Naive B cell (primary cell): ENCODE results near the gene SSNA1. TPM values are rescaled to one million over a fixed set of nuclear protein-coding genes. Genes with fewer than 3 reads are reported as not detected.

Source experiments
- ATAC-seq, 2 donors: fragments of 150-1000 bp; cut with Tn5 transposase; 2 replicates each; pipeline ENCODE4 v1.10.0; 2021; ENCODE audit warnings: low read depth in 2 of 2, mild to moderate bottlenecking in 2 of 2, moderate library complexity in 2 of 2
- DNase-seq: peaks from one replicate; pipeline ENCODE4 v3.0.0; 2022
- H3K27ac Mint-ChIP-seq, 6 donors: one replicate each; pipeline ENCODE4 v1.8.0; 2020 to 2022; ENCODE audit warnings: mild to moderate bottlenecking in 6 of 6, mixed read lengths in 6 of 6, moderate library complexity in 5 of 6, inconsistent platforms in 2 of 6
- H3K27me3 Mint-ChIP-seq, 3 donors: one replicate each; pipeline ENCODE4 v1.8.0; 2021 to 2022; ENCODE audit warnings: mixed read lengths in 3 of 3, mild to moderate bottlenecking in 1 of 3
- H3K36me3 Mint-ChIP-seq, 2 donors: one replicate each; pipeline ENCODE4 v1.8.0; 2020 to 2022; ENCODE audit warnings: mixed read lengths in 2 of 2, inconsistent platforms in 1 of 2, mild to moderate bottlenecking in 1 of 2
- H3K4me1 Mint-ChIP-seq, 3 donors: one replicate each; pipeline ENCODE4 v1.8.0; 2020 to 2022; ENCODE audit warnings: mixed read lengths in 3 of 3, inconsistent platforms in 1 of 3, mild to moderate bottlenecking in 1 of 3, moderate library complexity in 1 of 3
- H3K4me3 Mint-ChIP-seq, 8 donors: one replicate each; pipeline ENCODE4 v1.8.0; 2020 to 2022; ENCODE audit warnings: mild to moderate bottlenecking in 8 of 8, mixed read lengths in 8 of 8, moderate library complexity in 8 of 8, inconsistent platforms in 2 of 8
- H3K9me3 Mint-ChIP-seq, 7 donors: one replicate each; pipeline ENCODE4 v1.8.0; 2020 to 2022; ENCODE audit warnings: mixed read lengths in 7 of 7, mild to moderate bottlenecking in 5 of 7, inconsistent platforms in 2 of 7, moderate library complexity in 1 of 7
- polyA plus RNA-seq, 6 donors: library from polyadenylated mRNA; unstranded; fragments of 300-500 nt; fragmentation: Illumina TruSeq; gene quantifications; one replicate each; pipeline ENCODE4 v1.2.3, GENCODE V29; 2021; ENCODE audit warnings: low read depth in 6 of 6

SSNA1 gene
- polyA plus RNA-seq, 6 donors from 2014 or later, result 112 to 145 (median 132) TPM

GRCh38 chr9:137167277-137167746, 21.2 kb upstream of the SSNA1 start:
- no peak overlapping the region for H3K27ac Mint-ChIP-seq
- no peak for DNase-seq
- H3K9me3 Mint-ChIP-seq, result peaks cover 0 to 1% (median 0%) of the 10 kb centered on the region in 7 donors
- peaks cover 0 to 67% (median 58%) of the 10 kb centered on the region in 3 donors for H3K27me3 Mint-ChIP-seq
- peaks cover 8 to 14% (median 11%) of the 10 kb centered on the region in 3 donors for H3K4me1 Mint-ChIP-seq
- no peaks in the 10 kb centered on the region for H3K36me3 Mint-ChIP-seq
- H3K4me3 Mint-ChIP-seq, result peak overlapping the region in 1 of 8 donors; percentile 23
- no peak for ATAC-seq

GRCh38 chr9:137167747-137168572, 20.5 kb upstream of the SSNA1 start:
- Mint-ChIP-seq H3K36me3 (no peaks in the 10 kb centered on the region), H3K27me3 (peaks cover 0 to 61% (median 52%) of the 10 kb centered on the region in 3 donors), H3K9me3 (peaks cover 0 to 1% (median 0%) of the 10 kb centered on the region in 7 donors), H3K4me3 (peak overlapping the region in 3 of 8 donors; percentile 43 to 63 (median 49)), H3K27ac (no peak overlapping the region), H3K4me1 (peaks cover 6 to 14% (median 7%) of the 10 kb centered on the region in 3 donors)
- ATAC-seq, result peak; percentile 12 to 18
- DNase-seq, result no peak

- no peaks in the 10 kb centered on the region for H3K36me3 Mint-ChIP-seq
- H3K4me1 Mint-ChIP-seq, result peaks cover 6 to 18% (median 7%) of the 10 kb centered on the region in 3 donors
- peak; percentile 34 to 51 for ATAC-seq
- peaks cover 0 to 1% (median 0%) of the 10 kb centered on the region in 7 donors for H3K9me3 Mint-ChIP-seq
- DNase-seq, result no peak
- H3K27ac Mint-ChIP-seq, result peak overlapping the region in 1 of 6 donors; percentile 16
- peak overlapping the region in 6 of 8 donors; percentile 28 to 74 (median 61) for H3K4me3 Mint-ChIP-seq
- H3K27me3 Mint-ChIP-seq, result peaks cover 0 to 58% (median 46%) of the 10 kb centered on the region in 3 donors
These were observed 19.9 kb upstream of the SSNA1 start for GRCh38 chr9:137168573-137168903.

- H3K27me3 Mint-ChIP-seq, result peaks cover 0 to 54% (median 43%) of the 10 kb centered on the region in 3 donors
- ATAC-seq (peak; percentile 44 to 46), DNase-seq (no peak)
- H3K4me1 Mint-ChIP-seq, result peaks cover 6 to 18% (median 7%) of the 10 kb centered on the region in 3 donors
- H3K4me3 Mint-ChIP-seq, result peak overlapping the region in 5 of 8 donors; percentile 35 to 74 (median 53)
- H3K36me3 Mint-ChIP-seq, result no peaks in the 10 kb centered on the region
- H3K27ac Mint-ChIP-seq, result peak overlapping the region in 2 of 6 donors; percentile 16 to 83
- H3K9me3 Mint-ChIP-seq, result peaks cover 0 to 1% (median 0%) of the 10 kb centered on the region in 7 donors
These were observed 19.3 kb upstream of the SSNA1 start for GRCh38 chr9:137168904-137169856.

- Mint-ChIP-seq H3K27me3 (peaks cover 0 to 47% (median 36%) of the 10 kb centered on the region in 3 donors), H3K4me3 (peak within 1 kb of the TSS in 6 of 8 donors; percentile 16 to 74 (median 54)), H3K4me1 (peaks cover 6 to 18% (median 7%) of the 10 kb centered on the region in 3 donors), H3K9me3 (peaks cover 0 to 1% (median 0%) of the 10 kb centered on the region in 7 donors), H3K36me3 (no peaks in the 10 kb centered on the region), H3K27ac (peak within 1 kb of the TSS in 2 of 6 donors; percentile 16 to 83)
- no peak for DNase-seq
- ATAC-seq, result no peak
These were observed 18.5 kb upstream of the SSNA1 start, which contains the start of gene LRRC26 for GRCh38 chr9:137169896-137170358. Gene LRRC26 (minus strand): TSS chr9:137170051. CDS start chr9:137169943, 108 bp downstream.

- no peak overlapping the region for H3K27ac Mint-ChIP-seq
- peaks cover 0 to 1% (median 0%) of the 10 kb centered on the region in 7 donors for H3K9me3 Mint-ChIP-seq
- H3K36me3 Mint-ChIP-seq, result no peaks in the 10 kb centered on the region
- H3K27me3 Mint-ChIP-seq, result peaks cover 0 to 40% (median 29%) of the 10 kb centered on the region in 3 donors
- H3K4me3 Mint-ChIP-seq, result peak overlapping the region in 3 of 8 donors; percentile 16 to 53 (median 49)
- ATAC-seq (no peak), DNase-seq (no peak)
- peaks cover 6 to 18% (median 7%) of the 10 kb centered on the region in 3 donors for H3K4me1 Mint-ChIP-seq
These were observed 17.9 kb upstream of the SSNA1 start for GRCh38 chr9:137170486-137171148.

- no peak overlapping the region for H3K27ac Mint-ChIP-seq
- no peak for DNase-seq
- no peak overlapping the region for H3K4me3 Mint-ChIP-seq
- no peaks in the 10 kb centered on the region for H3K36me3 Mint-ChIP-seq
- peaks cover 0 to 33% (median 22%) of the 10 kb centered on the region in 3 donors for H3K27me3 Mint-ChIP-seq
- H3K4me1 Mint-ChIP-seq, result peaks cover 6 to 18% (median 10%) of the 10 kb centered on the region in 3 donors
- no peak for ATAC-seq
- H3K9me3 Mint-ChIP-seq, result peaks cover 0 to 1% (median 0%) of the 10 kb centered on the region in 7 donors
These were observed 17.2 kb upstream of the SSNA1 start for GRCh38 chr9:137171149-137171900.

GRCh38 chr9:137172901-137173795, 15.3 kb upstream of the SSNA1 start:
- no peak overlapping the region for H3K4me3 Mint-ChIP-seq

GRCh38 chr9:137173796-137174664, 14.4 kb upstream of the SSNA1 start:
- H3K4me1 Mint-ChIP-seq, result peaks cover 0 to 12% (median 7%) of the 10 kb centered on the region in 3 donors
- no peak for DNase-seq
- peak overlapping the region in 1 of 6 donors; percentile 52 for H3K27ac Mint-ChIP-seq
- H3K36me3 Mint-ChIP-seq, result no peaks in the 10 kb centered on the region
- ATAC-seq, result no peak
- peaks cover 0 to 21% (median 10%) of the 10 kb centered on the region in 3 donors for H3K27me3 Mint-ChIP-seq
- H3K9me3 Mint-ChIP-seq, result no peaks in the 10 kb centered on the region
- peak overlapping the region in 1 of 8 donors; percentile 35 for H3K4me3 Mint-ChIP-seq

More at GRCh38 chr9:137172901-137173795, 15.3 kb upstream of the SSNA1 start:
- Mint-ChIP-seq H3K27me3 (peaks cover 0 to 26% (median 16%) of the 10 kb centered on the region in 3 donors), H3K9me3 (no peaks in the 10 kb centered on the region), H3K4me1 (peaks cover 2 to 18% (median 14%) of the 10 kb centered on the region in 3 donors), H3K27ac (peak overlapping the region in 1 of 6 donors; percentile 37), H3K36me3 (no peaks in the 10 kb centered on the region)
- no peak for ATAC-seq
- no peak for DNase-seq

GRCh38 chr9:137174722-137175293, 13.7 kb upstream of the SSNA1 start:
- Mint-ChIP-seq H3K4me1 (peaks cover 0 to 12% (median 10%) of the 10 kb centered on the region in 3 donors), H3K9me3 (no peaks in the 10 kb centered on the region), H3K27ac (peak overlapping the region in 1 of 6 donors; percentile 63), H3K4me3 (peak overlapping the region in 1 of 8 donors; percentile 68), H3K36me3 (no peaks in the 10 kb centered on the region), H3K27me3 (peaks cover 0 to 19% (median 8%) of the 10 kb centered on the region in 3 donors)
- ATAC-seq (no peak), DNase-seq (no peak)
